HEK293 (cell line): ENCODE measurements around the gene KCNMB4.

Experiments used
- BCL11B ChIP-seq: fragments of 450-650 bp; formaldehyde crosslinking; IDR thresholded peaks from 2 replicates; pipeline ENCODE4 v1.5.1; 2016; ENCODE audit warnings: low read depth, missing biosample characterization, missing genetic modification characterization
- KLF10 ChIP-seq: fragments of 450-650 bp; IDR thresholded peaks from 2 replicates; pipeline ENCODE4 v1.5.1; 2018; ENCODE audit warnings: missing biosample characterization, mild to moderate bottlenecking, missing genetic modification characterization
- OVOL3 ChIP-seq: fragments of 450-650 bp; formaldehyde crosslinking; IDR thresholded peaks from 2 replicates; pipeline ENCODE4 v1.5.1; 2016; ENCODE audit warnings: missing biosample characterization, missing genetic modification characterization
- ZNF121 ChIP-seq: fragments of 450-650 bp; formaldehyde crosslinking; IDR thresholded peaks from 2 replicates; pipeline ENCODE4 v1.5.1; 2016; ENCODE audit warnings: missing biosample characterization, missing genetic modification characterization
- ZNF138 ChIP-seq: fragments of 450-650 bp; formaldehyde crosslinking; IDR thresholded peaks from 2 replicates; pipeline ENCODE4 v1.5.1; 2016; ENCODE audit warnings: missing biosample characterization, missing genetic modification characterization, borderline replicate concordance
- ZNF449 ChIP-seq: fragments of 450-650 bp; formaldehyde crosslinking; IDR thresholded peaks from 2 replicates; pipeline ENCODE4 v1.5.1; 2017; ENCODE audit warnings: missing biosample characterization, mild to moderate bottlenecking, missing genetic modification characterization, moderate library complexity
- TF ChIP-seq, protein P1 (sequence below): fragments of 450-650 bp; formaldehyde crosslinking; IDR thresholded peaks from 2 replicates; pipeline ENCODE4 v1.5.1; 2016; ENCODE audit warnings: missing biosample characterization, missing genetic modification characterization
- TF ChIP-seq, protein P2 (sequence below): fragments of 450-650 bp; IDR thresholded peaks from 2 replicates; pipeline ENCODE4 v1.5.1; 2018; ENCODE audit warnings: missing biosample characterization, missing genetic modification characterization

DNA sequence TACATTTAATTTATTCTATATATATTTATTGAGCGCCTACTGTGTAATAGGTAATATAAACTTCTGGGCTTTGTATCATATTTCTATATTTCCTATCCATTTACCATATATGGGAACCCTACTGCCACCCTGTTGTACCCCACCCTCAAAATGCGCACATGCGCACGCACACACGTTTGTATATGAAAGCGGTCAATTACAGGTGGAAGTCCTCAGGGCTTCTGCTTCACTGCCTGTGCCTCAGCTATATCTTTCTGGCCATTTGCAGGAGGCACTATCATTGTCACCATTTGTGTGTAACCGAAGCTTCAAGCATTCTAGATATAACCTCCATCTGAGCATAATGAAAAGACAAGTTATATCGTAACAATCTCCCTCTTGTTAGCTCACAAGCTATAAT lies 31.3 kb upstream of the KCNMB4 start:
- TF ChIP-seq, protein P1, sequence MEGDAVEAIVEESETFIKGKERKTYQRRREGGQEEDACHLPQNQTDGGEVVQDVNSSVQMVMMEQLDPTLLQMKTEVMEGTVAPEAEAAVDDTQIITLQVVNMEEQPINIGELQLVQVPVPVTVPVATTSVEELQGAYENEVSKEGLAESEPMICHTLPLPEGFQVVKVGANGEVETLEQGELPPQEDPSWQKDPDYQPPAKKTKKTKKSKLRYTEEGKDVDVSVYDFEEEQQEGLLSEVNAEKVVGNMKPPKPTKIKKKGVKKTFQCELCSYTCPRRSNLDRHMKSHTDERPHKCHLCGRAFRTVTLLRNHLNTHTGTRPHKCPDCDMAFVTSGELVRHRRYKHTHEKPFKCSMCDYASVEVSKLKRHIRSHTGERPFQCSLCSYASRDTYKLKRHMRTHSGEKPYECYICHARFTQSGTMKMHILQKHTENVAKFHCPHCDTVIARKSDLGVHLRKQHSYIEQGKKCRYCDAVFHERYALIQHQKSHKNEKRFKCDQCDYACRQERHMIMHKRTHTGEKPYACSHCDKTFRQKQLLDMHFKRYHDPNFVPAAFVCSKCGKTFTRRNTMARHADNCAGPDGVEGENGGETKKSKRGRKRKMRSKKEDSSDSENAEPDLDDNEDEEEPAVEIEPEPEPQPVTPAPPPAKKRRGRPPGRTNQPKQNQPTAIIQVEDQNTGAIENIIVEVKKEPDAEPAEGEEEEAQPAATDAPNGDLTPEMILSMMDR (tag by site-specific recombination): no peak
- TF ChIP-seq ZNF121 (tag by site-specific recombination) (no peak), ZNF449 (tag by site-specific recombination) (no peak), BCL11B (tag by site-specific recombination) (no peak), OVOL3 (tag by site-specific recombination) (no peak), KLF10 (tag by site-specific recombination) (no peak), ZNF138 (tag by site-specific recombination) (no peak)
- TF ChIP-seq, protein P2, sequence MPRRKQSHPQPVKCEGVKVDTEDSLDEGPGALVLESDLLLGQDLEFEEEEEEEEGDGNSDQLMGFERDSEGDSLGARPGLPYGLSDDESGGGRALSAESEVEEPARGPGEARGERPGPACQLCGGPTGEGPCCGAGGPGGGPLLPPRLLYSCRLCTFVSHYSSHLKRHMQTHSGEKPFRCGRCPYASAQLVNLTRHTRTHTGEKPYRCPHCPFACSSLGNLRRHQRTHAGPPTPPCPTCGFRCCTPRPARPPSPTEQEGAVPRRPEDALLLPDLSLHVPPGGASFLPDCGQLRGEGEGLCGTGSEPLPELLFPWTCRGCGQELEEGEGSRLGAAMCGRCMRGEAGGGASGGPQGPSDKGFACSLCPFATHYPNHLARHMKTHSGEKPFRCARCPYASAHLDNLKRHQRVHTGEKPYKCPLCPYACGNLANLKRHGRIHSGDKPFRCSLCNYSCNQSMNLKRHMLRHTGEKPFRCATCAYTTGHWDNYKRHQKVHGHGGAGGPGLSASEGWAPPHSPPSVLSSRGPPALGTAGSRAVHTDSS: no peak
